ENCODE results near the gene MAP3K8. TPM values are rescaled to one million over a fixed set of nuclear protein-coding genes. Genes with fewer than 3 reads are reported as not detected.
A peak's percentile ranks its signal among the peaks of the same experiment; 100 is the strongest.

MAP3K8 gene
- total RNA-seq, 1 donor from 2014 or later: 7.3 TPM

GRCh38 chr10:30432622-30433305 is 1.2 kb upstream of the MAP3K8 start:
- peaks cover 30% of the 10 kb centered on the region for H3F3A ChIP-seq (ENCODE audit: low read depth)
- H3K27me3 ChIP-seq: peaks cover 25% of the 10 kb centered on the region
- no peaks in the 10 kb centered on the region for H3K9me3 ChIP-seq (ENCODE audit: low read depth)
- peak overlapping the region; percentile 64 for H2AFZ ChIP-seq (replicated peaks)
- no peak for DNase-seq (ENCODE audit: low spot score)
- H3K79me2 ChIP-seq (ENCODE audit: low read depth): no peaks in the 10 kb centered on the region
- H3K4me1 Mint-ChIP-seq: peaks cover 51% of the 10 kb centered on the region
- H3K4me2 ChIP-seq: peak overlapping the region; percentile 95
- H3K27me3 Mint-ChIP-seq (ENCODE audit: insufficient read depth, low read depth): peaks cover 10% of the 10 kb centered on the region
- H3K36me3 ChIP-seq: no peaks in the 10 kb centered on the region
- peaks cover 2% of the 10 kb centered on the region for H3K36me3 Mint-ChIP-seq
- TF ChIP-seq EZH2phosphoT487 (IDR thresholded peaks at IDR 0.05) (no peak), CTCF (IDR thresholded peaks at IDR 0.05) (no peak), EZH2 (IDR thresholded peaks at IDR 0.05) (no peak)
- no peak overlapping the region for H3K9ac ChIP-seq
- peaks cover 15% of the 10 kb centered on the region for H4K20me1 ChIP-seq (ENCODE audit: low read depth)
- H3K4me3 Mint-ChIP-seq: peak overlapping the region; percentile 98
- H3K4me3 ChIP-seq: peak overlapping the region; percentile 87
- H3K9me3 Mint-ChIP-seq: no peaks in the 10 kb centered on the region
- peak overlapping the region; percentile 96 for H3K27ac ChIP-seq
- H3K4me1 ChIP-seq: peaks cover 24% of the 10 kb centered on the region
- peak overlapping the region; percentile 99 for H3K27ac Mint-ChIP-seq

- H3K9ac ChIP-seq: peak overlapping the region; percentile 38
- H4K20me1 ChIP-seq (ENCODE audit: low read depth): peaks cover 15% of the 10 kb centered on the region
- TF ChIP-seq CTCF (IDR thresholded peaks at IDR 0.05) (no peak), EZH2phosphoT487 (IDR thresholded peaks at IDR 0.05) (no peak), EZH2 (IDR thresholded peaks at IDR 0.05) (no peak)
- H3K36me3 ChIP-seq: no peaks in the 10 kb centered on the region
- peaks cover 51% of the 10 kb centered on the region for H3K4me1 Mint-ChIP-seq
- H3K36me3 Mint-ChIP-seq: peaks cover 2% of the 10 kb centered on the region
- H3K4me2 ChIP-seq: peak overlapping the region; percentile 95
- H3K4me3 ChIP-seq: peak overlapping the region; percentile 87
- H3K27ac ChIP-seq: peak overlapping the region; percentile 96
- no peaks in the 10 kb centered on the region for H3K9me3 Mint-ChIP-seq
- no peaks in the 10 kb centered on the region for H3K79me2 ChIP-seq (ENCODE audit: low read depth)
- peak overlapping the region; percentile 92 for H2AFZ ChIP-seq (replicated peaks)
- peaks cover 30% of the 10 kb centered on the region for H3F3A ChIP-seq (ENCODE audit: low read depth)
- peaks cover 25% of the 10 kb centered on the region for H3K27me3 ChIP-seq
- H3K4me3 Mint-ChIP-seq: peak overlapping the region; percentile 98
- H3K27ac Mint-ChIP-seq: peak overlapping the region; percentile 99
- no peaks in the 10 kb centered on the region for H3K9me3 ChIP-seq (ENCODE audit: low read depth)
- peaks cover 29% of the 10 kb centered on the region for H3K4me1 ChIP-seq
- peak; percentile 94 for DNase-seq (ENCODE audit: low spot score)
- H3K27me3 Mint-ChIP-seq (ENCODE audit: insufficient read depth, low read depth): peaks cover 10% of the 10 kb centered on the region
Measured at GRCh38 chr10:30433306-30433729, 666 bp upstream of the MAP3K8 start.

- Histone ChIP-seq H2AFZ (replicated peaks) (peak overlapping the region; percentile 92), H3K79me2 (ENCODE audit: low read depth) (no peaks in the 10 kb centered on the region), H3K36me3 (peaks cover 2% of the 10 kb centered on the region), H4K20me1 (ENCODE audit: low read depth) (peaks cover 15% of the 10 kb centered on the region), H3K27me3 (peaks cover 25% of the 10 kb centered on the region), H3K27ac (peak overlapping the region; percentile 96), H3K4me3 (peak overlapping the region; percentile 87), H3K4me2 (peak overlapping the region; percentile 95), H3F3A (ENCODE audit: low read depth) (peaks cover 30% of the 10 kb centered on the region), H3K9me3 (ENCODE audit: low read depth) (no peaks in the 10 kb centered on the region), H3K9ac (peak overlapping the region; percentile 38), H3K4me1 (peaks cover 30% of the 10 kb centered on the region)
- peak overlapping the region; percentile 57 for H3K27ac Mint-ChIP-seq
- peaks cover 10% of the 10 kb centered on the region for H3K27me3 Mint-ChIP-seq (ENCODE audit: insufficient read depth, low read depth)
- no peaks in the 10 kb centered on the region for H3K9me3 Mint-ChIP-seq
- DNase-seq (ENCODE audit: low spot score): peak; percentile 79
- peaks cover 49% of the 10 kb centered on the region for H3K4me1 Mint-ChIP-seq
- H3K4me3 Mint-ChIP-seq: peak overlapping the region; percentile 98
- peaks cover 6% of the 10 kb centered on the region for H3K36me3 Mint-ChIP-seq
- TF ChIP-seq EZH2phosphoT487 (IDR thresholded peaks at IDR 0.05) (peak; percentile 47), EZH2 (IDR thresholded peaks at IDR 0.05) (peak; percentile 20), CTCF (IDR thresholded peaks at IDR 0.05) (no peak)
Measured at GRCh38 chr10:30434273-30435072, 489 bp downstream of the MAP3K8 start.

Measured in neural progenitor cell (in vitro differentiated cells).